AG09319 (cell line): ENCODE measurements around the gene OFD1.

Experiments
- DNase-seq: peaks from one replicate; pipeline ENCODE4 v3.0.0-alpha.2; 2010; ENCODE audit warnings: low read depth; ENCODE audit errors: extremely low read depth
- TF ChIP-seq, protein P1 (sequence below): IDR thresholded peaks from 2 replicates; pipeline ENCODE4 v1.5.1; 2011; ENCODE audit warnings: low read depth, mild to moderate bottlenecking, inconsistent platforms, low read length, moderate library complexity

The OFD1 gene

DNA sequence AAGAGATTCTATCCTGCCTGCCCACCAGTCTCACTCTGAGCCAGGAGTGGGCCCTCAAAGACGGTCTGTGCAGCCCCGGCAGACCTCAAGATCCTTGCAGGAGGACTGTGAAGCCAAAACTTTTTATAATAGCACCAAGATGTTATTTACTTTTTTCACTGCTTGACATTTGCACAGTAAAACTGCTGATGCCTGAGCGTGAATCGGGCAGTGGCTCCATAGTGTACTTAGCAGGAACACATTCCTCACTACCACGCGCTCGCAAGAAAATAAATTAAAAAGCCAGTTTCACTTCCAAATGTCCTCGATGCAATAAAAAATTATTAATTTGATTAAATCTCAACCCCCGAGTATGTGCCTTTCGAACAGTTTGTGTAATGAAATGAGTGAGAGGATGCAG is 59.9 kb downstream of the OFD1 start:
- no peak for DNase-seq

DNA sequence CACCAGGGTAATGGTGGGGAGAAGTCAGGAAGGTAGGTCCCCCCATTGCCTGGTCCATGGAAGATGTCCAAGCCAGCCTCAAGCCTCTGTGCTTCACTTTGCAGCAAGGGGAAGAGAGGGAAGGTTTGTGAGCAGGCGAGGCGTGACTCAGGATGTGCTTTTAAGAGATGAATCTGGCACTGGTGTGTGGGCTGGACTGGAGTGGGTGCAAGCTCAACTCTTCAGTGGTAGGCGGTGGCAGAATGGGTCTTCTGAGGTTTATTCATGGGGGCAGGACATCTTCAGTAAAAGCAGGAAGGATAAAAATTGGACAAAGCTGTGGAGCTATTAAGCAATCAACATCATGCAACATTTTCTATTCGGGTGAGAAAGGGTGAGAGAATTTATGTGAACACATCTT is 63.0 kb downstream of the OFD1 start:
- no peak for DNase-seq

More for the DNA sequence above, 59.9 kb downstream of the OFD1 start:
- TF ChIP-seq, protein P1, sequence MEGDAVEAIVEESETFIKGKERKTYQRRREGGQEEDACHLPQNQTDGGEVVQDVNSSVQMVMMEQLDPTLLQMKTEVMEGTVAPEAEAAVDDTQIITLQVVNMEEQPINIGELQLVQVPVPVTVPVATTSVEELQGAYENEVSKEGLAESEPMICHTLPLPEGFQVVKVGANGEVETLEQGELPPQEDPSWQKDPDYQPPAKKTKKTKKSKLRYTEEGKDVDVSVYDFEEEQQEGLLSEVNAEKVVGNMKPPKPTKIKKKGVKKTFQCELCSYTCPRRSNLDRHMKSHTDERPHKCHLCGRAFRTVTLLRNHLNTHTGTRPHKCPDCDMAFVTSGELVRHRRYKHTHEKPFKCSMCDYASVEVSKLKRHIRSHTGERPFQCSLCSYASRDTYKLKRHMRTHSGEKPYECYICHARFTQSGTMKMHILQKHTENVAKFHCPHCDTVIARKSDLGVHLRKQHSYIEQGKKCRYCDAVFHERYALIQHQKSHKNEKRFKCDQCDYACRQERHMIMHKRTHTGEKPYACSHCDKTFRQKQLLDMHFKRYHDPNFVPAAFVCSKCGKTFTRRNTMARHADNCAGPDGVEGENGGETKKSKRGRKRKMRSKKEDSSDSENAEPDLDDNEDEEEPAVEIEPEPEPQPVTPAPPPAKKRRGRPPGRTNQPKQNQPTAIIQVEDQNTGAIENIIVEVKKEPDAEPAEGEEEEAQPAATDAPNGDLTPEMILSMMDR: no peak

DNA sequence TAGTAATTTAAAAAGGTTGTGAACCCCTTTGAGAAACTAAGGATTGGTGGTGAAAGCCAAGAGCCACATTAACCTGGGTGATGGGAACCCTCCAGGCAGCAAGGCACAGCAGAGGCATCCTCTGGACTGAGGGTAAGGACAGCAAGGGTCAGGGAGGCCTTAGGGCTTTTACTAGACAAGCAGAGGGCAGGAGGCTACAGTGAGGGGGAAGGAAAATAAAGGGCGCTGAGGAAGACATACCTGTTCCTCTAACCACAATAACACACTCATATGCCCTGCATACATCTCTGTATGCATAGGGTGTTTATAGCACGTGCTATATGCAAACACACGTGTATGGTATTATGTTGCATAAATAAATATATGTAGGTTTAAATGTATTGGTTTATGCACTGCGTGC is 63.6 kb downstream of the OFD1 start:
- TF ChIP-seq, protein P1: no peak
- DNase-seq: no peak

More for the DNA sequence above, 63.0 kb downstream of the OFD1 start:
- TF ChIP-seq, protein P1: no peak

DNA sequence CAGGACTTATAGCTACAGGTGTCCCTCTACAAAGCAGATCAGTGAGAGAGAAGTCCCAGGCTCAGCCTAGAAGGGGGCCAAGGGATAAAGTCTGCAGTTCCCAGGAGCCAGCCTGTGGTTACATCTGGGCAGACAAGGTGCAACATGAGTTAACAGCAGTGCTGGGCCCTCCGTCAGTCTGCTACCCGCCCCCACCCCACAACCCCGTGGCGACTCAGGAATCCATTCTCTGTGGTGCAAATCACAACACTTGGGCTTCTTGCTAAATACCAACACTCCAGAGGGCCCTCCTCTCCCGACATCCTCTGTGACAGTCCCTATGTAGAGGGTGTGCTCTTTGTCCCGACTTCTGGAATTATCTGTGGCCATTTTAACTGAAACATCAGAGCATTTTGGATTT is 68.6 kb downstream of the OFD1 start:
- TF ChIP-seq, protein P1: no peak
- DNase-seq: no peak

DNA sequence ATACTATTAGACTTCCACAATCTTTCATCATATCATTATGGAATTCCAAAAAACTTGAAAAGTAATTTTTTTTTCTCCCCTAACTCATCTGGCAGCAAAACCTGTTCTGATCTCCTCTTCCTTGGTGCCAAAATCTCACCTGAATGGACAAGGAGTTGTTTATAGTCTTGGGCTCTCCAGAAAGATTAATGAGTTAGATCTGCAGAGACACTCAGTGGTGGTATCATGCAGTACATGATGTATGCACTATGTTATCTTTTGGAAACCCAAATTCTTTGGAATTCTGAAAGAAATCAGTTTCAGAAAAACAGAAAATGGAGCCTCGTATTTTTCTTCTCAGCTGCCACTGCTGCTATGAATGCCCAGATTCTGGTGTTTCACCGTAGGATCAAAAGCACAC is 70.7 kb downstream of the OFD1 start:
- DNase-seq: no peak
- TF ChIP-seq, protein P1: no peak

DNA sequence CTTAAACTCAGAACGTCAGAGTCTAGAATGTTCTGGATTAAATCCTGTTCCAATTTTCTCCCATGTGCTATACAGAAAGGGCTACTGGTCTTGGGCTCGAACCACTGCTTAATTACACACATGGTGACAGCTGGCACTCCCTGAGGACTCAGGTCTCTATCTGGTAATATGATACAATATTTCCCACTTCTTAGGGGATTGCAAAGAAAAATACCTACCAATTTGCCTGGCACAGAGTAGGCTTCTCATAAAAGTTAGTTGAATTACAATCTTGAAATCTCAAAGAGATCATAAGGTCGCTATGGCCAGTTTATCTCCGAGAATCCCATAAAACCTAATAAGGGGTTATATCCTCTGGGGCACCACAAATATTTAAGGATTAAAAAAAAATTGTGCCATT is 73.7 kb downstream of the OFD1 start:
- no peak for DNase-seq
- TF ChIP-seq, protein P1: no peak

DNA sequence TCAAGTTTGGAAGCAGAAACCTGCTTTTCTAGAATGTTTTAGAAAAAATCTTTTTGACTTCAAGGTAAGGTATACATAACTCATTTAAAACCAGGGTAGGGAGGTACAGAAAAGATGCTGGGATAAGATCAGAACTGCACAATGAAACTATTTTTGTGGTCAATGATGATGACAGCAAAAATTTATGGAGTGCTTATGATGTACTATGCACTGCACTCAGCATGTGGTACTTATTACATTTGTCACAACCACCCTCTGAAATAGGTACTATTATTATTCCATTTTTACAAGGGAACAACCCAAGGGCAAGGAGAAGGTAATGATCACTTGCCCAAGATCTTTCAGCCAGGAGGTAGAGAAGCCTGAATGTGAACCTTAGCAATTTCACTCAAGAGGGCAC is 74.3 kb downstream of the OFD1 start:
- TF ChIP-seq, protein P1: no peak
- DNase-seq: no peak
